ENCODE results near the gene ZNF518B. TPM values are rescaled to one million over a fixed set of nuclear protein-coding genes. Genes with fewer than 3 reads are reported as not detected.

The ZNF518B gene
- total and polyA plus RNA-seq, 10 of the 15 experiments (the other 5 are each of a cell fraction or from before 2014, with no cell fraction given) = 2.7 to 20.5 (median 9.2) TPM

DNA sequence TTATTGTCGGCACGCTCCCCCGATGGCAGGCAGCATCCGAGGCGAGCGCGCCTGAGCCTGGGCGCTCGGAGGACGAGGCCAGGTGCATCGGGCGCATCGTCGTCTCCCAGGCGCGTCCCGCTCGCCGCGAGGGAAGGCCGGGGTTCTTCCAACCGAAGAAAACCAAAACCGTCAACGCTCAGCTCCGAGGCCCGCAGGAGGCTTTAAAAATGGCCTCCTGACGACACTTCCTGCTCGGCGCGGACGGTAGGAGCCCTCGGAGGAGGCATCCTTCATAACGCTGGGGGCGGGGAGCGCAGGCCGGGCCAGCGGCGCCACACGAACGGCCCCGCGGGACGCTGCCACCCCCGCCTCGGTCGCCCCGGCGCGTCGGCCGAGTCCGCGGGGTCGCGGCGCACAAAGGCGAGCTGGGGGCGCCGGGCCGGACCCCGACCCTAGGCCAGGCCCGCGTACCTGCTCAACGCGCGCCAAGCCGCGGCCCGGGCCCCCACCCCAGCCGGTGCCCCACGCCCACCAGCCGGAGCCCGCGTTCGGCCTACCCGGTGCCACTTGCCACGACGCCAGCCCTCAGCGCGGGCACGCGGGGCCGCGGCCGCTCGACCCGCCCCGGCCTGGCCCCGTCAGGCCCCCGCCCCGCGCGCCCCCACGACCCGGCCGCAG is 501 bp downstream of the ZNF518B start (continued):
- TF ChIP-seq ASH2L (IDR thresholded peaks at IDR 0.05; ENCODE audit: borderline replicate concordance, low read depth) (no peak), EED (IDR thresholded peaks at IDR 0.05; ENCODE audit: low read depth) (peak; percentile 22; the same call in 1 of the 2 replicates), EGR1 (IDR thresholded peaks at IDR 0.05; ENCODE audit: borderline replicate concordance in 1 of 2, low read depth in 2 of 2, low read length in 2 of 2) (peak in 1 of 2 experiments; percentile 33; a peak in 1 of 3 replicates), POLR2A (IDR thresholded peaks at IDR 0.05; ENCODE audit: low read depth, low read length) (peak; percentile 49; the same call in 1 of the 2 replicates), BHLHE40 (IDR thresholded peaks at IDR 0.05; ENCODE audit: borderline replicate concordance in 1 of 2, low read depth in 2 of 2, low read length in 1 of 2) (0 out of 4 replicates have a peak, but pooled peaks of 1 of the 2 experiments have one; percentile 24), ZZZ3 (IDR thresholded peaks at IDR 0.05; ENCODE audit: control insufficient read depth, insufficient read length, low read depth) (no peak), ZNF207 (IDR thresholded peaks at IDR 0.05; ENCODE audit: borderline replicate concordance) (peak; percentile 91), ZNF24 (IDR thresholded peaks at IDR 0.05) (0 out of 2 replicates have a peak, but pooled peaks have one; percentile 24), NFXL1 (IDR thresholded peaks at IDR 0.05; ENCODE audit: borderline replicate concordance) (no peak), SPI1 (IDR thresholded peaks at IDR 0.05; ENCODE audit: borderline replicate concordance, insufficient read depth, low read depth, low read length) (no peak), ZNF217 (IDR thresholded peaks at IDR 0.05) (peak; percentile 71), IKZF1 (conservative IDR thresholded peaks at IDR 0.05) (peak; percentile 83)
- TF ChIP-seq, protein P1, sequence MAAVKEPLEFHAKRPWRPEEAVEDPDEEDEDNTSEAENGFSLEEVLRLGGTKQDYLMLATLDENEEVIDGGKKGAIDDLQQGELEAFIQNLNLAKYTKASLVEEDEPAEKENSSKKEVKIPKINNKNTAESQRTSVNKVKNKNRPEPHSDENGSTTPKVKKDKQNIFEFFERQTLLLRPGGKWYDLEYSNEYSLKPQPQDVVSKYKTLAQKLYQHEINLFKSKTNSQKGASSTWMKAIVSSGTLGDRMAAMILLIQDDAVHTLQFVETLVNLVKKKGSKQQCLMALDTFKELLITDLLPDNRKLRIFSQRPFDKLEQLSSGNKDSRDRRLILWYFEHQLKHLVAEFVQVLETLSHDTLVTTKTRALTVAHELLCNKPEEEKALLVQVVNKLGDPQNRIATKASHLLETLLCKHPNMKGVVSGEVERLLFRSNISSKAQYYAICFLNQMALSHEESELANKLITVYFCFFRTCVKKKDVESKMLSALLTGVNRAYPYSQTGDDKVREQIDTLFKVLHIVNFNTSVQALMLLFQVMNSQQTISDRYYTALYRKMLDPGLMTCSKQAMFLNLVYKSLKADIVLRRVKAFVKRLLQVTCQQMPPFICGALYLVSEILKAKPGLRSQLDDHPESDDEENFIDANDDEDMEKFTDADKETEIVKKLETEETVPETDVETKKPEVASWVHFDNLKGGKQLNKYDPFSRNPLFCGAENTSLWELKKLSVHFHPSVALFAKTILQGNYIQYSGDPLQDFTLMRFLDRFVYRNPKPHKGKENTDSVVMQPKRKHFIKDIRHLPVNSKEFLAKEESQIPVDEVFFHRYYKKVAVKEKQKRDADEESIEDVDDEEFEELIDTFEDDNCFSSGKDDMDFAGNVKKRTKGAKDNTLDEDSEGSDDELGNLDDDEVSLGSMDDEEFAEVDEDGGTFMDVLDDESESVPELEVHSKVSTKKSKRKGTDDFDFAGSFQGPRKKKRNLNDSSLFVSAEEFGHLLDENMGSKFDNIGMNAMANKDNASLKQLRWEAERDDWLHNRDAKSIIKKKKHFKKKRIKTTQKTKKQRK (IDR thresholded peaks at IDR 0.05; ENCODE audit: low read depth, low read length) = no peak
- TF ChIP-seq, protein P2, sequence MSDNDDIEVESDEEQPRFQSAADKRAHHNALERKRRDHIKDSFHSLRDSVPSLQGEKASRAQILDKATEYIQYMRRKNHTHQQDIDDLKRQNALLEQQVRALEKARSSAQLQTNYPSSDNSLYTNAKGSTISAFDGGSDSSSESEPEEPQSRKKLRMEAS (IDR thresholded peaks at IDR 0.05; ENCODE audit: low read depth, low read length) = 0 out of 2 replicates have a peak, but pooled peaks have one; percentile 18
- TF ChIP-seq, protein P3, sequence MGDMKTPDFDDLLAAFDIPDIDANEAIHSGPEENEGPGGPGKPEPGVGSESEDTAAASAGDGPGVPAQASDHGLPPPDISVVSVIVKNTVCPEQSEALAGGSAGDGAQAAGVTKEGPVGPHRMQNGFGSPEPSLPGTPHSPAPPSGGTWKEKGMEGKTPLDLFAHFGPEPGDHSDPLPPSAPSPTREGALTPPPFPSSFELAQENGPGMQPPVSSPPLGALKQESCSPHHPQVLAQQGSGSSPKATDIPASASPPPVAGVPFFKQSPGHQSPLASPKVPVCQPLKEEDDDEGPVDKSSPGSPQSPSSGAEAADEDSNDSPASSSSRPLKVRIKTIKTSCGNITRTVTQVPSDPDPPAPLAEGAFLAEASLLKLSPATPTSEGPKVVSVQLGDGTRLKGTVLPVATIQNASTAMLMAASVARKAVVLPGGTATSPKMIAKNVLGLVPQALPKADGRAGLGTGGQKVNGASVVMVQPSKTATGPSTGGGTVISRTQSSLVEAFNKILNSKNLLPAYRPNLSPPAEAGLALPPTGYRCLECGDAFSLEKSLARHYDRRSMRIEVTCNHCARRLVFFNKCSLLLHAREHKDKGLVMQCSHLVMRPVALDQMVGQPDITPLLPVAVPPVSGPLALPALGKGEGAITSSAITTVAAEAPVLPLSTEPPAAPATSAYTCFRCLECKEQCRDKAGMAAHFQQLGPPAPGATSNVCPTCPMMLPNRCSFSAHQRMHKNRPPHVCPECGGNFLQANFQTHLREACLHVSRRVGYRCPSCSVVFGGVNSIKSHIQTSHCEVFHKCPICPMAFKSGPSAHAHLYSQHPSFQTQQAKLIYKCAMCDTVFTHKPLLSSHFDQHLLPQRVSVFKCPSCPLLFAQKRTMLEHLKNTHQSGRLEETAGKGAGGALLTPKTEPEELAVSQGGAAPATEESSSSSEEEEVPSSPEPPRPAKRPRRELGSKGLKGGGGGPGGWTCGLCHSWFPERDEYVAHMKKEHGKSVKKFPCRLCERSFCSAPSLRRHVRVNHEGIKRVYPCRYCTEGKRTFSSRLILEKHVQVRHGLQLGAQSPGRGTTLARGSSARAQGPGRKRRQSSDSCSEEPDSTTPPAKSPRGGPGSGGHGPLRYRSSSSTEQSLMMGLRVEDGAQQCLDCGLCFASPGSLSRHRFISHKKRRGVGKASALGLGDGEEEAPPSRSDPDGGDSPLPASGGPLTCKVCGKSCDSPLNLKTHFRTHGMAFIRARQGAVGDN (IDR thresholded peaks at IDR 0.05) = peak; percentile 86
- TF ChIP-seq, protein P4, sequence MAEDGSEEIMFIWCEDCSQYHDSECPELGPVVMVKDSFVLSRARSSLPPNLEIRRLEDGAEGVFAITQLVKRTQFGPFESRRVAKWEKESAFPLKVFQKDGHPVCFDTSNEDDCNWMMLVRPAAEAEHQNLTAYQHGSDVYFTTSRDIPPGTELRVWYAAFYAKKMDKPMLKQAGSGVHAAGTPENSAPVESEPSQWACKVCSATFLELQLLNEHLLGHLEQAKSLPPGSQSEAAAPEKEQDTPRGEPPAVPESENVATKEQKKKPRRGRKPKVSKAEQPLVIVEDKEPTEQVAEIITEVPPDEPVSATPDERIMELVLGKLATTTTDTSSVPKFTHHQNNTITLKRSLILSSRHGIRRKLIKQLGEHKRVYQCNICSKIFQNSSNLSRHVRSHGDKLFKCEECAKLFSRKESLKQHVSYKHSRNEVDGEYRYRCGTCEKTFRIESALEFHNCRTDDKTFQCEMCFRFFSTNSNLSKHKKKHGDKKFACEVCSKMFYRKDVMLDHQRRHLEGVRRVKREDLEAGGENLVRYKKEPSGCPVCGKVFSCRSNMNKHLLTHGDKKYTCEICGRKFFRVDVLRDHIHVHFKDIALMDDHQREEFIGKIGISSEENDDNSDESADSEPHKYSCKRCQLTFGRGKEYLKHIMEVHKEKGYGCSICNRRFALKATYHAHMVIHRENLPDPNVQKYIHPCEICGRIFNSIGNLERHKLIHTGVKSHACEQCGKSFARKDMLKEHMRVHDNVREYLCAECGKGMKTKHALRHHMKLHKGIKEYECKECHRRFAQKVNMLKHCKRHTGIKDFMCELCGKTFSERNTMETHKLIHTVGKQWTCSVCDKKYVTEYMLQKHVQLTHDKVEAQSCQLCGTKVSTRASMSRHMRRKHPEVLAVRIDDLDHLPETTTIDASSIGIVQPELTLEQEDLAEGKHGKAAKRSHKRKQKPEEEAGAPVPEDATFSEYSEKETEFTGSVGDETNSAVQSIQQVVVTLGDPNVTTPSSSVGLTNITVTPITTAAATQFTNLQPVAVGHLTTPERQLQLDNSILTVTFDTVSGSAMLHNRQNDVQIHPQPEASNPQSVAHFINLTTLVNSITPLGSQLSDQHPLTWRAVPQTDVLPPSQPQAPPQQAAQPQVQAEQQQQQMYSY (CRISPR knock-in tag; IDR thresholded peaks at IDR 0.05) = no peak

All from GM12878 (cell line).